Subcutaneous adipose tissue (tissue), 4 donors: ENCODE measurements around the gene ALDH1L1. TPM values are rescaled to one million over a fixed set of nuclear protein-coding genes. Genes with fewer than 3 reads are reported as not detected.

Source experiments
- CTCF ChIP-seq: fragments of 450-650 bp; IDR thresholded peaks from one replicate; pipeline ENCODE4 v1.5.1; 2016; ENCODE audit warnings: low read depth, mild to moderate bottlenecking, control low read depth, antibody characterized with exemption, moderate library complexity
- total RNA-seq, 4 donors: library from RNA; depleted of rRNA; stranded (reverse); fragments of >200 nt; gene quantifications; one replicate each; pipeline ENCODE4 v1.1.0, GENCODE V29; 2016

ALDH1L1 gene
- total RNA-seq, 4 donors from 2014 or later: 63.4 to 281 (median 73.8) TPM

GRCh38 chr3:126117212-126117611 lies 63.2 kb downstream of the ALDH1L1 start:
- no peak for TF ChIP-seq CTCF

- no peak for TF ChIP-seq CTCF
These were observed 63.9 kb downstream of the ALDH1L1 start for GRCh38 chr3:126116526-126116925.

- TF ChIP-seq CTCF: no peak
These were observed 65.7 kb downstream of the ALDH1L1 start for GRCh38 chr3:126114443-126115386.

- TF ChIP-seq CTCF: no peak
These were observed 66.5 kb downstream of the ALDH1L1 start for GRCh38 chr3:126113733-126114442.

GRCh38 chr3:126113238-126113555 lies 67.2 kb downstream of the ALDH1L1 start:
- TF ChIP-seq CTCF: no peak

GRCh38 chr3:126112531-126113237 lies 67.7 kb downstream of the ALDH1L1 start:
- no peak for TF ChIP-seq CTCF
